Breast epithelium (tissue), 3 donors: ENCODE data around the gene TMEM121.

Experiments used
- CTCF ChIP-seq, 3 donors: fragments of 450-650 bp; IDR thresholded peaks; one replicate each; pipeline ENCODE4 v1.5.1; 2016 to 2017; ENCODE audit warnings: antibody characterized with exemption in 3 of 3, mild to moderate bottlenecking in 3 of 3, moderate library complexity in 3 of 3
- POLR2A ChIP-seq: fragments of 450-650 bp; IDR thresholded peaks from one replicate; pipeline ENCODE4 v1.6.1; 2016; ENCODE audit warnings: antibody characterized with exemption, mild to moderate bottlenecking, moderate library complexity

GRCh38 chr14:105502446-105503295 is 23.7 kb upstream of the TMEM121 start:
- no peak for TF ChIP-seq CTCF (IDR thresholded peaks at IDR 0.05)
- no peak for TF ChIP-seq POLR2A
